NCI-H2227 (cell line): ENCODE results near the gene HNRNPCL4.
"Not testable (repeated sequence)": the region's sequence is repeated elsewhere in the genome, so short reads cannot be mapped to it uniquely, and the experiment has no call there.

Experiments
- DNase-seq: peaks from one replicate; lab custom pipeline; 2025; ENCODE audit not compliant: unreplicated experiment; lab: John Stamatoyannopoulos, UW

The HNRNPCL4 gene

DNA sequence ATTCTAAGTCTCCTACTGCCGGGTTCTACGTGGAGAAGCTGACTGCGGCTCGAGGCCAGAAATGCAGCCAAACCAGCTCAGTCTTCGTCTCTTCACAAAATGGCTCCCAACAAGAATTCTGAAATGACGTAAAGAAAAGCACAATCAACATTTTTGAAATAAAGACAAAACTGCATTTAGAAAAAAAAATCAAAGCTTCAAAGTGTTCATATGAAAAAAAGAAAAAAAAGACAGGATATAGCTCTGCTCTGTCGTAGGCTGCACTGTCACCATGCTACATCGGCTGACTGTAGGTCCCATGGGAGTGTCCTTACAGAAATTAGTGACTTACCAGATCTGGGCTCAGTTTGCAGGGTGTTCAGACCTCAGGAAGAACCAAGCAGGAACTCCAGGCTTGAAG, at the start of gene HNRNPCL4:
Gene HNRNPCL4 (minus strand): TSS at position 101 of the 400 bp plus-strand sequence. CDS start 164 bp downstream, outside the sequence.
- DNase-seq, result not testable (repeated sequence)

DNA sequence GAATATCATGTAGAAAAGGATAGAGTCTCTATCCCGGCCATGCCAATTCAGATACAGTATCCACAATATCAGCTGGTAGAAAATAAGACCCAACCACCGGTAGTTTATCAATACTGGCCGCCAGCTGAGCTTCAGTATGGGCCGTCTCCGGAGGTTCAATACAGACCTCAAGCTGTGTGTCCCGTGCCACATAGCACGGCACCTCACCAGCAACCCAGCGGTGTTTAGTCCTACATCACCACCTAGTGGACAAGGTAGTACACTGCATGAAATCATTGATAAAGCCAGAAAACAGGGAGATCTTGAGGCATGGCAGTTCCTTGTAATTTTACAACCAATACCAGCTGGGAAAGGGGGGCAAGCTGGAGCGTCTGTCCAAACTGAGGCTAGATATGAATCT, 43.3 kb upstream of the HNRNPCL4 start:
- DNase-seq, result not testable (repeated sequence)

DNA sequence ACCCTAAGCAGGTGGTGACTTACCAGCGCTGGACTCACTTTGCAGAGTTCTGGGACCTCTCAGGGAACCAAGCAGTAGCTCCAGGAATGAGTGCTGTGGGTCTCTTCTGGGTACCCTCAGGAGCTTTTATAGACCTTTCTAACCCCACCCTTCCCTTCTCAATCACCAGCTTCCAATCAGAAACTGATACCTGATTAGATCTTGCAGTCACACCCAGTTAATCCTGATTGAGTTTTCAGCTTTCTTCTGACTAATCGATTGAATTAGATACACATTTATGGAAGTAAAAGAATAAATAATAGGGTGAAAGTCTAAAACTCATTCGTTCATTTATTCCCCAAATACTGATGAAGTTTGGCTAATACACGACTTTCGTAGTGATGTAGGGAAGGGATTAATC, 35.9 kb upstream of the HNRNPCL4 start, which contains the start of gene PRAMEF13:
Gene PRAMEF13 (minus strand): TSS at position 101 of the 400 bp plus-strand sequence. CDS start 1,820 bp downstream, outside the sequence.
- not testable (repeated sequence) for DNase-seq

DNA sequence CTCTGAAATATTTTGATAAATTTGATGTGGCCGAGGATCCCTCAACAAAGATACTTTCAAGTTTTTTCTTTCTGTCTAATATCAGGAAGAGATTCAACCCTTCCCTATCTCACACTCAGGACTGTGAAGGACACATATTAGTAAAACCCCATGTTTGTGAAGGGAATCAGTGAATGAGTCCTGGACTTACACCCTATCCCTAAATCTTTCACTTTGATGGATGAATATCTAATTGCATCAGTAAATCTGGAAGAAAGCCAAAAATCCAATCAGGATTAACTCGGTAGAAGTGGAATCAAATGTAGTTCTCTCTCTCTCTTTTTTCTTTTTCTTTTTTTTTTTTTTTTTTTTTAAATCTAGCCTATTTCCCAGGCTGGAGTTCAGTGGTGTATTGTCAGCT, 6.1 kb upstream of the HNRNPCL4 start, which contains the start of gene PRAMEF9:
Gene PRAMEF9 (plus strand): TSS at position 301 of the 400 bp plus-strand sequence. CDS start 3,433 bp downstream, outside the sequence.
- not testable (repeated sequence) for DNase-seq

GRCh38 chr1:13155909-13156308, 9.5 kb downstream of the HNRNPCL4 start, which contains the start of gene PRAMEF26:
TSS of gene PRAMEF26 (minus strand) at chr1:13156009. CDS start at chr1:13153095, 2,914 bp downstream.
- not testable (repeated sequence) for DNase-seq

DNA sequence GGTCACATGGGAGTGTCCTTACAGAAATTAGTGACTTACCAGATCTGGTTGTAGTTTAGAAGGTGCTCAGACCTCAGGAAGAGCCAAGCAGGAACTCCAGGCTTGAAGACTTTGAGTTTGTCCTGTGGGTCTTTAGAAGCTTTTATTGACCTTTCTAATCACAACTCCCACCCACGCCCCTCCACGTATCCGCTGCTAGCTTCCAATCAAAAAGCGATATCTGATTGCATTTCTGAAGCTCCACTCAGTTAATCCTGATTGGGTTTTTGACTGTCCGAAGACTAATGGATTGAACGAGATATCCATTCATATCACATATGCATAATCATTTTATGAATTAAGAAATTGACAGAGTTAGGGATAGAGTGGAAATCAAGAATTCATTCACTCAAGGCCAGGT, 48.7 kb downstream of the HNRNPCL4 start, which contains the start of gene HNRNPCL2:
Gene HNRNPCL2 (minus strand): TSS at position 101 of the 400 bp plus-strand sequence. CDS start 454 bp downstream, outside the sequence.
- DNase-seq, result not testable (repeated sequence)
